H9 (cell line): Measurements from ENCODE around the gene AKR1E2. TPM values are rescaled to one million over a fixed set of nuclear protein-coding genes. Genes with fewer than 3 reads are reported as not detected.

Experiments used
- DNase-seq: peaks from one replicate; pipeline ENCODE4 v3.0.0-alpha.2; 2017
- H2AFZ ChIP-seq: one replicate; pipeline ENCODE4 v1.6.1; 2013; ENCODE audit warnings: mild to moderate bottlenecking, low read length, control low read depth, moderate library complexity
- H2AK5ac ChIP-seq: 2 replicates; pipeline ENCODE4 v1.6.1; 2013; ENCODE audit warnings: low read length, control low read depth, mixed read lengths; ENCODE audit not compliant: insufficient read length
- H2BK120ac ChIP-seq: one replicate; pipeline ENCODE4 v1.6.1; 2013; ENCODE audit warnings: low read depth, mild to moderate bottlenecking, low read length, control low read depth, inconsistent platforms; ENCODE audit not compliant: poor library complexity, severe bottlenecking
- H2BK12ac ChIP-seq: 2 replicates; pipeline ENCODE4 v1.6.1; 2013; ENCODE audit warnings: low read length, control low read depth, mixed read lengths, low read depth; ENCODE audit not compliant: insufficient read length
- H2BK15ac ChIP-seq: 2 replicates; pipeline ENCODE4 v1.6.1; 2013; ENCODE audit warnings: low read depth, low read length, control low read depth
- H2BK20ac ChIP-seq: one replicate; pipeline ENCODE4 v1.6.1; 2013; ENCODE audit warnings: low read depth, mild to moderate bottlenecking, low read length, control low read depth, inconsistent platforms; ENCODE audit not compliant: poor library complexity, severe bottlenecking
- H2BK5ac ChIP-seq: 2 replicates; pipeline ENCODE4 v1.6.1; 2013; ENCODE audit warnings: low read length, control low read depth, mixed read lengths; ENCODE audit not compliant: insufficient read length
- H3K14ac ChIP-seq: 2 replicates; pipeline ENCODE4 v1.6.1; 2013; ENCODE audit warnings: low read length, control low read depth; ENCODE audit not compliant: insufficient read depth
- H3K18ac ChIP-seq: 2 replicates; pipeline ENCODE4 v1.6.1; 2013; ENCODE audit warnings: low read depth, mild to moderate bottlenecking, mixed read lengths, low read length, control low read depth; ENCODE audit not compliant: insufficient read length
- H3K23ac ChIP-seq: 2 replicates; pipeline ENCODE4 v1.6.1; 2013; ENCODE audit warnings: low read length, control low read depth, mixed read lengths, low read depth; ENCODE audit not compliant: insufficient read length
- H3K23me2 ChIP-seq: 2 replicates; pipeline ENCODE4 v1.6.1; 2013; ENCODE audit warnings: low read depth, mild to moderate bottlenecking, mixed read lengths, low read length, control low read depth; ENCODE audit not compliant: insufficient read length, poor library complexity, severe bottlenecking
- H3K27ac ChIP-seq: 2 replicates; pipeline ENCODE4 v1.5.1; 2013; ENCODE audit warnings: low read length, control low read depth, mixed read lengths, low read depth; ENCODE audit not compliant: insufficient read length
- H3K27me3 ChIP-seq: 2 replicates; pipeline ENCODE4 v1.6.1; 2013; ENCODE audit warnings: low read length, control low read depth, inconsistent platforms; ENCODE audit not compliant: insufficient read depth
- H3K4ac ChIP-seq: 2 replicates; pipeline ENCODE4 v1.6.1; 2013; ENCODE audit warnings: low read depth, mild to moderate bottlenecking, control low read depth, inconsistent platforms, low read length, moderate library complexity
- H3K4me1 ChIP-seq: 2 replicates; pipeline ENCODE4 v1.6.1; 2013; ENCODE audit warnings: low read length, control low read depth, inconsistent platforms; ENCODE audit not compliant: insufficient read depth
- H3K4me2 ChIP-seq: 2 replicates; pipeline ENCODE4 v1.6.1; 2013; ENCODE audit warnings: low read length, control low read depth, mixed read lengths; ENCODE audit not compliant: insufficient read length, insufficient read depth
- H3K56ac ChIP-seq: 2 replicates; pipeline ENCODE4 v1.6.1; 2013; ENCODE audit warnings: low read depth, mild to moderate bottlenecking, mixed read lengths, low read length, control low read depth; ENCODE audit not compliant: insufficient read length
- H3K79me1 ChIP-seq: 2 replicates; pipeline ENCODE4 v1.6.1; 2013; ENCODE audit warnings: low read depth, mild to moderate bottlenecking, moderate library complexity, low read length, control low read depth, inconsistent platforms; ENCODE audit not compliant: insufficient read depth, poor library complexity, severe bottlenecking
- H3K79me2 ChIP-seq: 2 replicates; pipeline ENCODE4 v1.6.1; 2013; ENCODE audit warnings: low read length, control low read depth, inconsistent platforms; ENCODE audit not compliant: insufficient read depth
- H3K9ac ChIP-seq: 2 replicates; pipeline ENCODE4 v1.6.1; 2013; ENCODE audit warnings: low read length, control low read depth, mixed read lengths; ENCODE audit not compliant: insufficient read length; ENCODE audit errors: extremely low read depth
- H3K9me3 ChIP-seq: one replicate; pipeline ENCODE4 v1.6.1; 2013; ENCODE audit warnings: low read depth, low read length, inconsistent platforms; ENCODE audit not compliant: control insufficient read depth
- H3T11ph ChIP-seq: one replicate; pipeline ENCODE4 v1.6.1; 2013; ENCODE audit warnings: mild to moderate bottlenecking, low read length, control low read depth, inconsistent platforms
- H4K20me1 ChIP-seq: one replicate; pipeline ENCODE4 v1.6.1; 2013; ENCODE audit not compliant: control insufficient read depth, insufficient read length, insufficient read depth
- H4K5ac ChIP-seq: 2 replicates; pipeline ENCODE4 v1.6.1; 2013; ENCODE audit warnings: low read depth, mild to moderate bottlenecking, mixed read lengths, low read length, control low read depth; ENCODE audit not compliant: insufficient read length
- H4K8ac ChIP-seq: replicated peaks from 2 replicates; pipeline ENCODE4 v1.6.1; 2013; ENCODE audit warnings: low read length, control low read depth, mixed read lengths, low read depth; ENCODE audit not compliant: insufficient read length
- H4K91ac ChIP-seq: 2 replicates; pipeline ENCODE4 v1.6.1; 2013; ENCODE audit warnings: low read depth, mild to moderate bottlenecking, moderate library complexity, mixed read lengths, low read length, control low read depth; ENCODE audit not compliant: insufficient read length
- H3K27ac Mint-ChIP-seq, 3 experiments: 2 replicates in 2 of 3; 3 replicates in 1 of 3; pipeline ENCODE4 v1.8.0; 2020 to 2021; ENCODE audit warnings: mixed read lengths in 3 of 3, mild to moderate bottlenecking in 1 of 3, moderate library complexity in 1 of 3
- H3K27me3 Mint-ChIP-seq: 2 replicates; pipeline ENCODE4 v1.8.0; 2021; ENCODE audit warnings: low read depth, mild to moderate bottlenecking, moderate library complexity, mixed read lengths
- H3K36me3 Mint-ChIP-seq, 3 experiments: 2 replicates in 2 of 3; 3 replicates in 1 of 3; pipeline ENCODE4 v1.8.0; 2020 to 2021; ENCODE audit warnings: low read depth in 3 of 3, mixed read lengths in 3 of 3; ENCODE audit not compliant: insufficient read depth in 1 of 3
- H3K4me1 Mint-ChIP-seq, 2 experiments: 2 replicates each; pipeline ENCODE4 v1.8.0; 2020; ENCODE audit warnings: mixed read lengths in 2 of 2
- H3K4me3 Mint-ChIP-seq, 2 experiments: 2 replicates in 1 of 2; 3 replicates in 1 of 2; pipeline ENCODE4 v1.8.0; 2020 to 2021; ENCODE audit warnings: mild to moderate bottlenecking in 2 of 2, mixed read lengths in 2 of 2, moderate library complexity in 1 of 2
- H3K9me3 Mint-ChIP-seq, 2 experiments: 2 replicates in 1 of 2; 3 replicates in 1 of 2; pipeline ENCODE4 v1.8.0; 2020; ENCODE audit warnings: mild to moderate bottlenecking in 2 of 2, mixed read lengths in 2 of 2, moderate library complexity in 1 of 2
- WGBS: extraction: QIAGEN DNeasy Blood & Tissue Kit; methylation state at CpG from one replicate; pipeline ENCODE4 v1.1.7; 2013; ENCODE audit warnings: missing lambda C conversion rate, low lambda C conversion rate, mixed read lengths; ENCODE audit not compliant: insufficient read length; ENCODE audit errors: extremely low coverage; 5-methylcytosine and 5-hydroxymethylcytosine counted together
- total RNA-seq: library from RNA; stranded (reverse); gene quantifications from 2 replicates; pipeline ENCODE4 v1.2.1, GENCODE V29; 2021
- TF ChIP-seq, protein P1 (sequence below): fragments of 200-600 bp; sonication (generic); conservative IDR thresholded peaks from 3 replicates; pipeline ENCODE4 v1.8.0; 2021; ENCODE audit warnings: antibody characterized with exemption, mild to moderate bottlenecking

The AKR1E2 gene
- total RNA-seq, 1 experiment from 2014 or later = 2.2 TPM

DNA sequence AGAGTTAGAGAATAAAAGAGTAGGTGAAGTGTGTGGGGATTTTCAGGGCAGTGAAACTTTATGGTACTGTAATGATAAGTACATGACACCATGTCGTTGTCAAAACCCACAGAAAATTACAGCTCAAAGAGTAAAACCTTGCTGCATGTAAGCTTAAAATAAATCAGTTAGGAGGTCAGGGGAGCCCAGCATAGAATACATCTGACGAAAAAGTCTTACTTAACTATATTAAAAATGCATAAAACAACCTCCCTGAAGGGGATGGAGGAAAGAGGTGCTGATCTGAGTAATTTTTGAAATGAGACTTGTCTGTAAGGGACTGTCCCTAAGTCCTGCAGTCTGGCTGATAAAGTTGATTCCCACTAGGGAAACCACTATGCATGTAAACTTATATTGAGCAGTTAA, 49.8 kb upstream of the AKR1E2 start:
- H3K9me3 ChIP-seq = no peaks in the 10 kb centered on the region
- WGBS = no CpG with 5 or more reads among the region's 2 CpGs

More for the DNA sequence above, 49.8 kb upstream of the AKR1E2 start:
- no peak overlapping the region for H3K27ac ChIP-seq
- no peak overlapping the region for H3K4ac ChIP-seq
- no peak for DNase-seq
- TF ChIP-seq, protein P1, sequence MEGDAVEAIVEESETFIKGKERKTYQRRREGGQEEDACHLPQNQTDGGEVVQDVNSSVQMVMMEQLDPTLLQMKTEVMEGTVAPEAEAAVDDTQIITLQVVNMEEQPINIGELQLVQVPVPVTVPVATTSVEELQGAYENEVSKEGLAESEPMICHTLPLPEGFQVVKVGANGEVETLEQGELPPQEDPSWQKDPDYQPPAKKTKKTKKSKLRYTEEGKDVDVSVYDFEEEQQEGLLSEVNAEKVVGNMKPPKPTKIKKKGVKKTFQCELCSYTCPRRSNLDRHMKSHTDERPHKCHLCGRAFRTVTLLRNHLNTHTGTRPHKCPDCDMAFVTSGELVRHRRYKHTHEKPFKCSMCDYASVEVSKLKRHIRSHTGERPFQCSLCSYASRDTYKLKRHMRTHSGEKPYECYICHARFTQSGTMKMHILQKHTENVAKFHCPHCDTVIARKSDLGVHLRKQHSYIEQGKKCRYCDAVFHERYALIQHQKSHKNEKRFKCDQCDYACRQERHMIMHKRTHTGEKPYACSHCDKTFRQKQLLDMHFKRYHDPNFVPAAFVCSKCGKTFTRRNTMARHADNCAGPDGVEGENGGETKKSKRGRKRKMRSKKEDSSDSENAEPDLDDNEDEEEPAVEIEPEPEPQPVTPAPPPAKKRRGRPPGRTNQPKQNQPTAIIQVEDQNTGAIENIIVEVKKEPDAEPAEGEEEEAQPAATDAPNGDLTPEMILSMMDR = no peak
- H2BK120ac ChIP-seq = no peak overlapping the region
- no peak overlapping the region for H3K4me3 Mint-ChIP-seq
- H3K9ac ChIP-seq = no peak overlapping the region
- no peak overlapping the region for H2BK20ac ChIP-seq
- H3K9me3 Mint-ChIP-seq = no peaks in the 10 kb centered on the region; a peak in 1 of 5 replicates
- H3K4me2 ChIP-seq = no peak overlapping the region
- H3K27me3 Mint-ChIP-seq = no peaks in the 10 kb centered on the region
- no peak overlapping the region for H4K91ac ChIP-seq
- H4K8ac ChIP-seq = no peak overlapping the region
- H3K23ac ChIP-seq = no peak overlapping the region
- no peaks in the 10 kb centered on the region for H3K23me2 ChIP-seq
- no peaks in the 10 kb centered on the region for H3K4me1 ChIP-seq
- H3K56ac ChIP-seq = no peak overlapping the region
- no peaks in the 10 kb centered on the region for H3K4me1 Mint-ChIP-seq
- no peak overlapping the region for H3K18ac ChIP-seq
- H3K79me1 ChIP-seq = no peaks in the 10 kb centered on the region
- no peak overlapping the region for H3K14ac ChIP-seq
- no peak overlapping the region for H2AK5ac ChIP-seq
- H2BK5ac ChIP-seq = no peak overlapping the region
- H2AFZ ChIP-seq = no peak overlapping the region
- H2BK12ac ChIP-seq = no peak overlapping the region
- no peak overlapping the region for H2BK15ac ChIP-seq
- H3K27me3 ChIP-seq = no peaks in the 10 kb centered on the region
- H3K36me3 Mint-ChIP-seq = no peaks in the 10 kb centered on the region
- no peak overlapping the region for H3T11ph ChIP-seq
- no peaks in the 10 kb centered on the region for H3K79me2 ChIP-seq
- no peak overlapping the region for H4K5ac ChIP-seq
- H3K27ac Mint-ChIP-seq = no peak overlapping the region
- no peaks in the 10 kb centered on the region for H4K20me1 ChIP-seq
